ENCODE results near the gene ZDHHC19.
"Not testable (repeated sequence)": the region's sequence is repeated elsewhere in the genome, so short reads cannot be mapped to it uniquely, and the experiment has no call there.

ZDHHC19 gene

GRCh38 chr3:196217307-196218154, 6.3 kb upstream of the ZDHHC19 start:
- TF ChIP-seq CTCF (IDR thresholded peaks at IDR 0.05; ENCODE audit: low read length, missing control alignments), result no peak
- DNase-seq (ENCODE audit: low read depth), result no peak
- H3K4me3 ChIP-seq (replicated peaks; ENCODE audit: low read depth, low read length), result no peak overlapping the region

GRCh38 chr3:196216681-196217211, 5.5 kb upstream of the ZDHHC19 start:
- DNase-seq (ENCODE audit: low read depth), result no peak
- no peak for TF ChIP-seq CTCF (IDR thresholded peaks at IDR 0.05; ENCODE audit: low read length, missing control alignments)
- no peak overlapping the region for H3K4me3 ChIP-seq (replicated peaks; ENCODE audit: low read depth, low read length)

GRCh38 chr3:196216089-196216564, 4.9 kb upstream of the ZDHHC19 start, which contains the start of gene SLC51A:
TSS of gene SLC51A (plus strand) at chr3:196216534. CDS start at chr3:196216713, 179 bp downstream.
- no peak within 1 kb of the TSS for H3K4me3 ChIP-seq (replicated peaks; ENCODE audit: low read depth, low read length)
- TF ChIP-seq CTCF (IDR thresholded peaks at IDR 0.05; ENCODE audit: low read length, missing control alignments), result no peak
- no peak for DNase-seq (ENCODE audit: low read depth)

- no peak overlapping the region for H3K4me3 ChIP-seq (replicated peaks; ENCODE audit: low read depth, low read length)
- TF ChIP-seq CTCF (IDR thresholded peaks at IDR 0.05; ENCODE audit: low read length, missing control alignments), result no peak
- DNase-seq (ENCODE audit: low read depth), result no peak
These were observed 4.4 kb upstream of the ZDHHC19 start for GRCh38 chr3:196215493-196216020.

- no peak for DNase-seq (ENCODE audit: low read depth)
- TF ChIP-seq CTCF (IDR thresholded peaks at IDR 0.05; ENCODE audit: low read length, missing control alignments), result no peak
- H3K4me3 ChIP-seq (replicated peaks; ENCODE audit: low read depth, low read length), result no peak overlapping the region
These were observed 3.7 kb upstream of the ZDHHC19 start for GRCh38 chr3:196214783-196215441.

- DNase-seq (ENCODE audit: low read depth); H3K4me3 ChIP-seq (replicated peaks; ENCODE audit: low read depth, low read length): not testable (repeated sequence)
These were observed 1.1 kb downstream of the ZDHHC19 start for GRCh38 chr3:196209944-196210672.

Measured in fibroblast of pulmonary artery (primary cell).